ENCODE measurements around the gene AREL1.

DNA sequence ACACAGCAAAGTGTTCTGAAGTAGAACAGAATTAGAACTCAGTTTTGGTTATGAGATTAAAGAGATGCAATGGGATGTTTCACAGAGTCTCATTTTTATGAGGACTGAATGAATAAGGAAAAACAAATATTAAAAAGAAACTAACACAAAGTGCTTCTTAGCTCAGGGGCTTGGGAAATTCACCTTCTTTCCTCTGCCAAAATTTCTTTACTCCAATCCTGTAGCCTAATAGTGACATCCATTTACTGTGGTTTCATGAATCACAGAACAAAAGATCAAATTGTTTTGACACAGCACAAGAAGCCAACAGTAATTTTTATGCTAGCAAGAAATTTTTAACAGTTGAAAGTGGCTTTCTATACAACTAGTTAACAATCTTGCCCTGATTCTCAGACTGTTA, 37.7 kb downstream of the AREL1 start:
- no peak for TF ChIP-seq POLR2A (IDR thresholded peaks at IDR 0.05)
- TF ChIP-seq, protein P1, sequence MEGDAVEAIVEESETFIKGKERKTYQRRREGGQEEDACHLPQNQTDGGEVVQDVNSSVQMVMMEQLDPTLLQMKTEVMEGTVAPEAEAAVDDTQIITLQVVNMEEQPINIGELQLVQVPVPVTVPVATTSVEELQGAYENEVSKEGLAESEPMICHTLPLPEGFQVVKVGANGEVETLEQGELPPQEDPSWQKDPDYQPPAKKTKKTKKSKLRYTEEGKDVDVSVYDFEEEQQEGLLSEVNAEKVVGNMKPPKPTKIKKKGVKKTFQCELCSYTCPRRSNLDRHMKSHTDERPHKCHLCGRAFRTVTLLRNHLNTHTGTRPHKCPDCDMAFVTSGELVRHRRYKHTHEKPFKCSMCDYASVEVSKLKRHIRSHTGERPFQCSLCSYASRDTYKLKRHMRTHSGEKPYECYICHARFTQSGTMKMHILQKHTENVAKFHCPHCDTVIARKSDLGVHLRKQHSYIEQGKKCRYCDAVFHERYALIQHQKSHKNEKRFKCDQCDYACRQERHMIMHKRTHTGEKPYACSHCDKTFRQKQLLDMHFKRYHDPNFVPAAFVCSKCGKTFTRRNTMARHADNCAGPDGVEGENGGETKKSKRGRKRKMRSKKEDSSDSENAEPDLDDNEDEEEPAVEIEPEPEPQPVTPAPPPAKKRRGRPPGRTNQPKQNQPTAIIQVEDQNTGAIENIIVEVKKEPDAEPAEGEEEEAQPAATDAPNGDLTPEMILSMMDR (IDR thresholded peaks at IDR 0.05) = no peak
